ENCODE measurements around the gene CTCFL. TPM values are rescaled to one million over a fixed set of nuclear protein-coding genes. Genes with fewer than 3 reads are reported as not detected.
"Not testable (repeated sequence)": the region's sequence is repeated elsewhere in the genome, so short reads cannot be mapped to it uniquely, and the experiment has no call there.

The CTCFL gene
- total RNA-seq, 1 donor from 2014 or later: not detected

DNA sequence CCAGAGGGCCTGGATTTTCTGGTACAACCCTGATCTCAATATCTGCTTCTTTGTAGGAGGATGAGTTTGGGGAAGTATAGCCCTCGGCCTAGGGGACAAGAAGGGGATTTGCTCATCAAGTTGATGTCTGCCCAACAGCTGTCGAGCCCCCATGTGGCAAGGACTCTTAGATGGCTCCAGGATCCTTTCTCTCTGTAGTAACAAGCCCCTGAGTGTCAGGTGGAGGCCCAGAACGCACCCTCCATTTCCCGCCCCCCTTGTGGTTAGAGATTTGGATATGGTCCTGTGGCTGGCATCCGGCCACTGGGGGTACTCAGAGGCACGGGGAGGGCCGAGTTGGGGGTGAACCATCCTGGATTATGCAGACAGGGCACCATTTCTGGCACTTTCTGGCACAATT, 50.1 kb downstream of the CTCFL start:
- Mint-ChIP-seq H3K4me1 (ENCODE audit: low read depth) (no peaks in the 10 kb centered on the region), H3K27ac (no peak overlapping the region), H3K9me3 (no peaks in the 10 kb centered on the region), H3K27me3 (ENCODE audit: insufficient read depth) (peaks cover 19% of the 10 kb centered on the region), H3K36me3 (ENCODE audit: low read depth) (no peaks in the 10 kb centered on the region), H3K4me3 (no peak overlapping the region)
- no peak for DNase-seq (ENCODE audit: low spot score)
- intact Hi-C loops (cut with micrococcal nuclease): no loop called here

DNA sequence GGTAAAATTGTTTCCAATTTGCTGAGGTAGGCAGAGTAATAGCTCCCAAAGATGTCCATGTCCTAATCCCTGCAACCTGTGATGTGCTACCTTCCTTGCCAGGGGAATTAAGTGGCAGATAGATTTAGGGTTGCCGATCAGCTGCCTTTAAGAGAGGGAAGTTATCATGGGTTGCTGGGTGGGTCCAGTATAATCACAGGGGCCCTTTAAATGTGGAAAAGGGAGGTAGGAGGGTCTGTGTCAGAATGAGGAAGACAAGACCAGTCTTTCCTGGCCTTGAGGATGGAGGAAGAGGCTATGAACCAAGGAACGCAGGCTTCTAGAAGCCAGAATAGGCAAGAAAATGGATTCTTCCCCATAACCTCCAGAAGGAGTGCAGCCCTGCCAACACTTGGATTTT, 50.7 kb downstream of the CTCFL start:
- Mint-ChIP-seq H3K9me3 (no peaks in the 10 kb centered on the region), H3K27me3 (ENCODE audit: insufficient read depth) (peaks cover 16% of the 10 kb centered on the region), H3K4me3 (no peak overlapping the region), H3K36me3 (ENCODE audit: low read depth) (no peaks in the 10 kb centered on the region), H3K27ac (no peak overlapping the region), H3K4me1 (ENCODE audit: low read depth) (no peaks in the 10 kb centered on the region)
- intact Hi-C loops (cut with micrococcal nuclease): no loop called here
- DNase-seq (ENCODE audit: low spot score): no peak

DNA sequence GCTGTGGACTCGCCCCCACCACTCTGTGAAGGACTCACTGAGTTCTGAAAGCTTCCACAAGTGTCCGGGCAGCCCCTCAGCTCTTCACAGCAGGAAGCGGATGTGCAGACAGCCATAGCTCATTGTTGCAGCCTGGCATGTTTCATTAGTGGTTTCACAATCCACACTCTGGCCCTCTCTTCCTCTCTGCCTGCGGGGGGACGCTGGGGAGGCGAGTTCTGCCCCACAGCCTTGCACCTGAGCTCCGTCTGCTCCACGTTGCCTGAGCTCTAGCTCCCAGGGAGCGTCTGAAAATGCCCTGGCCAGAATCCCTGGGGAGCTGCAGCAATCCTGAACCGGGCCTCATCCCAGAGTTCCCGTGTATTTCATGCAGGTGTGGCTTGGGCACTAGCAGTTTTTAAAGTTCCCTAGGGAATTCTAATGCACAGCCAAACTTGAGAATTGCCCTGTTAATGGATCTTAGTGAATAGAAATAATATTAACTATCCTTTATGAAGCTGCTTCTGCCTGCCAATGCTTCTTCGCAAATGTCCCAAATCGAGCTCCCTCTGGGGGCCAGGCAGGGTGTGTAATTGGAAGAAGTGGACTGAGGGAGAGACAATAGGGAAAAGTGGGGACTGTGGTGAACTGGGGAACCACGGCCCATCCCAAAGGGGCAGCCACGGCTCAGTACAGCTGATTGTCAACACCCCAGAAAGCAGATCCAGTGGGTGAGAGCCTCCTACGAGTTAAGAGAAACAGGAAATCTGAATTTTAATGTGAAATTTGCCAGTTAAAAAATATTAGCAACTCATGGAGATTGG, 51.5 kb downstream of the CTCFL start:
- Mint-ChIP-seq H3K4me3 (no peak overlapping the region), H3K27ac (no peak overlapping the region), H3K9me3 (no peaks in the 10 kb centered on the region), H3K36me3 (ENCODE audit: low read depth) (no peaks in the 10 kb centered on the region), H3K27me3 (ENCODE audit: insufficient read depth) (peaks cover 10% of the 10 kb centered on the region), H3K4me1 (ENCODE audit: low read depth) (no peaks in the 10 kb centered on the region)
- DNase-seq (ENCODE audit: low spot score): no peak
- intact Hi-C loops (cut with micrococcal nuclease): no loop called here

DNA sequence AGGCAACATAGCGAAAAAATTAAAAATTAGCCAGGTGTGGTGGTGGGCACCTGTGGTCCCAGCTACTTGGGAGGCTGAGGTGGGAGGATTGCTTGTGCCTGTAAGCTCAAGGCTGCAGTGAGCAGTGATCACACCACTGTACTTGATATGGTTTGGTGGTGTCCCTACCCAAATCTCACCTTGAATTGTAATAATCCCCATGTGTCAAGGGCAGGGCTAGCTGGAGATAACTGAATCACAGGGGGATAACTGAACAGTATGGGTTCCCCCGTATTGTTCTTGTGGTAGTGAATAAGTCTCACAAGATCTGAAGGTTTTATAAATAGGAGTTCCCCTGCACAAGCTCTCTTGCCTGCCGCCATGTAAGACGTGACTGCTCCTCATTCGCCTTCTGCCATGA, 52.5 kb downstream of the CTCFL start:
- peak overlapping the region; percentile 31 for H3K27ac Mint-ChIP-seq
- intact Hi-C loops (cut with micrococcal nuclease); H3K36me3 Mint-ChIP-seq (ENCODE audit: low read depth); H3K9me3 Mint-ChIP-seq; H3K4me3 Mint-ChIP-seq; DNase-seq (ENCODE audit: low spot score); H3K27me3 Mint-ChIP-seq (ENCODE audit: insufficient read depth); H3K4me1 Mint-ChIP-seq (ENCODE audit: low read depth): not testable (repeated sequence)

DNA sequence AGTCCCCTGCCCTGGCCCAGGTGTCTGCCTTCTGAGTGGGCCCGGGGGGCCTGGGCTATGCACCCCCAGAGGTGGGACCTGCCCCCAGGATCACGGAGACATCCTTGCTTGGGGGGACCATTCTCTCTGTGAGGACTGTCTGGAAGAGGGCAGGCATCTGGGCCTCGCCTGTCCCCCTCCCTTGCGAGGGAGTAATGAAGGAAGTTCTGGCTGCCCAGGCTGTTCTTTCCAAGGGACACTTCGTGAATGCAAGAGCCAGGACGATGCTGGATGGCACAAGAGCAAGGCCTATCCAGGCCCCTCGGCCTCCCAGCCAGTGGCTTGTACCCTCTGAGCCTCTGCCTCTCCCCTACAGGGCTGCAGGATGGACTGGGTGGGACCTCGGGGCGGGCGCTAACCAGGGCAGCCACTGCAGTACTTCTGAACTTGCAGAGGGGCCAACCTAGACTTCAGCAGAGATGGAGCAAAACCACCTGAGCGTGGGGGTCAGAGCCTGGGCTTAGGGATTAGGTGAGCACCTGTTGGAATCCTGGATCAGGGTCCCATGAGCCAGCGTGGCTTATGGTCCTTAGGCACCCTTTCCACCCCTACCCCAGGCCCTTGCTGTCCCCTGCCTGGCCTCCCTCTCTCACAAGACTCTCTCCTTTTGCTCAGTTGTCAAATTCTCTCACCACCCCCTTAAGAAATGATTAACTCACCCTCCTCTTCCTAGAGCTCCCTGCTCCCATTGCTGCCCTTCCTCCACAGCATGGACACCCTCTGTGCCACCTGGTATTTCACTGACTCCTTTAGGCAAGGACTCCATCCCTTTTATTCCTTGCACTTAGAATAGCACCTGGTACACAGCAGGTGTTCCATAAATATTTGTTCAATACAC, 53.2 kb downstream of the CTCFL start:
- Mint-ChIP-seq H3K27ac (peak overlapping the region; percentile 31), H3K9me3 (no peaks in the 10 kb centered on the region)

DNA sequence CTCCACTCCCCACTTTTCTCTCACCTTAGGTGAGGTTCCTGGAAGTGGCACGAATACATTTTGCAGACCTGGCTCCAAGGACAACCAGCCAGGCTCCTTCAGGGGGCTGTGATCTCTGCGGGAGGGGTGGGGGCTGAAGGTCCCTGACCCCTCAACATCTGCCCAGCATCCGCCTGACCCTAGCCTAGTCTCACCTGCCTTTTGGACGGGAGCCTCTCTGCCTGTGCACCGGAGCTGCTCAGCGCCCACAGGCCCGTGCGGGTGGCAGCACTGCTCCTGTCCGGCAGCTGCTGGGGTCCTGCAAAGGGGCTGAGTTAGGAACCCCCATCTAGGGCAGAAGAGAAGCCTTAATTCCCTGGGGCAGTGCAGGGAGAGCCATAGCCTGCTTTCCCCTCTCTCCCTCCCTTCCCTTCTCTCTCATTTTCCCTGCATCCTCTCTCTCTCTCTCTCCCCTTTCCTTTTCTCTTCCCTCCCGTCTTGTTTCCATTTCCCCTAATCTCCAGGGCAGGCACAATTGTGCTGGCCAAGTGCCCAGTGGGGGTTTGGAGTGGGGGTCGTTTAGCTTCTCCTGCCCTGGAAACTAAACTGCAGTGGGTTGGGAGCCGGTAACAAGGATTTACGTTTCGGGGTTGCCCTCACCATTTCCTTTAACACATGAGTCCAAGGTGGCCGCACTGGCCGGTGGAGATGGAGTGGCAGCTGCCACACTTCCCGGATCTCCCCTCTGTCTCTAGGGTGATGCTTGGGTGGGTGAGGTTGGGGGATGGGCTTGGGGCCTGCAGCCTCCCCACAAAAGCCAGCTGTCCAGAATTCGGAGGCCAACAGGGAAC, 54.1 kb downstream of the CTCFL start:
- intact Hi-C loops (cut with micrococcal nuclease): no loop called here
- Mint-ChIP-seq H3K4me3 (no peak overlapping the region), H3K27ac (no peak overlapping the region), H3K4me1 (ENCODE audit: low read depth) (no peaks in the 10 kb centered on the region), H3K9me3 (no peaks in the 10 kb centered on the region), H3K27me3 (ENCODE audit: insufficient read depth) (peaks cover 3% of the 10 kb centered on the region), H3K36me3 (ENCODE audit: low read depth) (no peaks in the 10 kb centered on the region)
- no peak for DNase-seq (ENCODE audit: low spot score)

More for the DNA sequence above, 53.2 kb downstream of the CTCFL start:
- Mint-ChIP-seq H3K27me3 (ENCODE audit: insufficient read depth) (peaks cover 3% of the 10 kb centered on the region), H3K4me3 (no peak overlapping the region), H3K4me1 (ENCODE audit: low read depth) (no peaks in the 10 kb centered on the region), H3K36me3 (ENCODE audit: low read depth) (no peaks in the 10 kb centered on the region)
- no peak for DNase-seq (ENCODE audit: low spot score)
- intact Hi-C loops (cut with micrococcal nuclease): no loop called here

DNA sequence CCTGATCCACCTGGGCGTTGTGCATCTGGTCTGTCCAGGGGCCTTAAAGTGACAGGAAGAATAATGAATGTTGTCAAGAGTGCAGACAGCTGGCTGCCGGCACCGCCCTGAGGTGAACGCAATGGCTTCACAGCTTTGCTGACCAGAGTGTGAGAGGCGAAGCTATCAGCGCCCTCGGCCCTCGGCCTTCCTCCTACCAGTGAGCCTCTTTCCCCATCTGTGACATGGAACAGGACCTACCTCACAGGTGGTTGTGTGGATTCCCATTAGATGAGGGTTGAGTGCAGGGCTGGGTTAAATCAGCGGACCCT, 54.8 kb downstream of the CTCFL start:
- Mint-ChIP-seq H3K9me3 (no peaks in the 10 kb centered on the region), H3K4me3 (no peak overlapping the region), H3K36me3 (ENCODE audit: low read depth) (no peaks in the 10 kb centered on the region), H3K4me1 (ENCODE audit: low read depth) (no peaks in the 10 kb centered on the region), H3K27ac (no peak overlapping the region), H3K27me3 (ENCODE audit: insufficient read depth) (peaks cover 2% of the 10 kb centered on the region)
- intact Hi-C loops (cut with micrococcal nuclease): no loop called here
- DNase-seq (ENCODE audit: low spot score): no peak

DNA sequence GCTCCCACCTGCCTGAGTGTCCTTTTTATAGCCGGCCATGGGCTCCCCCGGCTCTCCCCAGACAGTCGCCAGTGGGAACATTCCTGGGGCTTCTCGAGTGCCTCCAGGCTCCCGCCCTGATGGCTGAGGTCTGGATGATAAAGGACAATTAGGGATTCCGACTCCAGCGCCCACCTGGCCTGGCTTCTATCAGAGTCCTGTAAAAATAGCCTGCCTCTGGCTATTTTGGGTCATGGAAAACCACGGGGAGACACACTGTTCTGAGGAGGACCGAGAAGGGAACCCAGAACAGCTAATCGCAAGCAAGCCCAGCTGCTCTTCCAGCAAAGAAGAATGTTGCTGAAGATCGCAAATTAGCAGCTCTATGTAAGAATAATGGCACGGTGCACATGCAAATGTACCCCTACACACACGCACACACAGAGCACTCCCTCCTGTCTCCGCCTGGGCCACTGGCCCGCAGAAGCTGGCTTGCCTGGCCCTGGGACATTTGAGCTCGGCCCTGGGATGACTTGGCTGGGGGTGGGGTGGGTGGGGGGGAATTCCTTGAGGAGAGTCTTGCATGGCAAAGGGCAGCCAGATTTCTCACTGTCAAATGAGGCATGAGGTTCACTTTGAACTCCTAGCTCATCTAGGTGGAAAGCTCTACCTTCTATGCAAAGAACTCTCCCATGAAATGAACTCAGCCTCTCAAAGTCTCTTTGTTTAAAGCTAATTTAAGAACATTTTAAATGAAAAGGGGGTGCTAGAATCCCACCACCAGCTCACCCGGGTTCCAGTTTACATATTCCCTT, 55.3 kb downstream of the CTCFL start:
- H3K9me3 Mint-ChIP-seq: no peaks in the 10 kb centered on the region
- no peaks in the 10 kb centered on the region for H3K27me3 Mint-ChIP-seq (ENCODE audit: insufficient read depth)
- no peak for DNase-seq (ENCODE audit: low spot score)
- no peaks in the 10 kb centered on the region for H3K36me3 Mint-ChIP-seq (ENCODE audit: low read depth)
- H3K4me1 Mint-ChIP-seq (ENCODE audit: low read depth): no peaks in the 10 kb centered on the region
- intact Hi-C loops (cut with micrococcal nuclease): no loop called here
- no peak overlapping the region for H3K27ac Mint-ChIP-seq
- H3K4me3 Mint-ChIP-seq: no peak overlapping the region

DNA sequence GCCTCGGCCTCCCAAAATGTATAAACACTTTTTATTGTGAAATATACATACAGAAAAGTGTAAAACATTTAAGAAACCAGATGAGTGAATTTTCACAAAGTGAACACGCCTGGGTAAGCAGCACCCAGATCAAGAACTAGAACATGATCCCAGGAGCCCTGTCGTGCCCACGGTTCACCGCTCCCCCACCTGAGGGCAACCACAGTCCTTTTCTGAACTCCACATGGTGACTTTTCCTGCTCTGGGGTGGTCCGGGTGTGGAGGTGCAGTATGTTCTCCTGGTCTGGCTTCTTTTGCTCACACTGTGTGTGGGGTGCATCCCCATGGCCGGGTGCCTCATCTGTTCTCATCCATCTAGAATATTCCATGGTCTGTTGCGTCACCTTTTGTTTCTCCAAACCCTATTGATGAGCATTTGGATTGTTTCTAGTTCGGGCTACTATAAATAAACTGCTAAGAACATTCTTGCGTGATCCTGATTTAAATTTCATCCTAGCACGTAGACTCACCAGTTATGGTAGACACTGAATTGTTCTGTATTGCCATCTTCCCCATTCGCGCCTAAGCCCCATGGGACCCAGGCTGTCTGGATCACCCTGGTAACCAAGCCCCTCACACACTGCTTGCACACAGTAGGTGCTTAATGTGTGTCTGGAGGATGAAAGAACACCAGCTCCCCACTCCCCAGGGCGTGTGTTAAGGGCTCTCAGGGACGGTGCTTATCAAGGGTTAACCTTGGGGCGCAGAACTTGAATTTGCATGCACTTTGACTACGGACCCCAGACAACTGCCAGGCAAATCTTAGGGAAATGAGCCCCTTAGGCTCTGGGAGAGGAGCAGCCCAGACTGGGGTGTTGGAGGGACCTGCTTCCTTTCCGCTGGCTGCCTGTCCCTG, 56.2 kb downstream of the CTCFL start:
- H3K9me3 Mint-ChIP-seq: no peaks in the 10 kb centered on the region
- no peak overlapping the region for H3K27ac Mint-ChIP-seq
- H3K27me3 Mint-ChIP-seq (ENCODE audit: insufficient read depth): no peaks in the 10 kb centered on the region
- no peak for DNase-seq (ENCODE audit: low spot score)
- H3K36me3 Mint-ChIP-seq (ENCODE audit: low read depth): no peaks in the 10 kb centered on the region
- H3K4me3 Mint-ChIP-seq: no peak overlapping the region
- intact Hi-C loops (cut with micrococcal nuclease): no loop called here
- no peaks in the 10 kb centered on the region for H3K4me1 Mint-ChIP-seq (ENCODE audit: low read depth)

DNA sequence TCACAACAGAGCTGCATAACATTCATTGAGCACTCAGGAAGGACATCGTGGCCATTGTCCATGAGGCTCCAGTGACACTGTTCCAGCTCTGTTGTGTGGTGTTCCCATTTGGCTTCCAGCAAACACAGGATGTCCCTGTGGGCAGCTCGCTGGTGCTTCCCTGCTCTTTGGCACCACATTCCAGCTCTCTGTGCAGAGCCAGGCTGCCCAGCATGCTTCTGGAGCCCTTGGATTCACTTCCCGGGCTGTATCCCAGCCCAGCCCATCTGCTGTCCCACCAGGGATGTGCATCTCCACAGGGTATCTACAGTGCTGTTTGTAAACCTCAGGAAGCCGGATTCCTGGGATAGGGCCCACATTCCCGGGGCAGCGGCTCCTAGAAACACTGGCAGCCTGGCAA, 57.2 kb downstream of the CTCFL start:
- Mint-ChIP-seq H3K27ac (no peak overlapping the region), H3K36me3 (ENCODE audit: low read depth) (no peaks in the 10 kb centered on the region), H3K4me3 (no peak overlapping the region), H3K9me3 (no peaks in the 10 kb centered on the region), H3K4me1 (ENCODE audit: low read depth) (no peaks in the 10 kb centered on the region), H3K27me3 (ENCODE audit: insufficient read depth) (no peaks in the 10 kb centered on the region)
- DNase-seq (ENCODE audit: low spot score): no peak
- intact Hi-C loops (cut with micrococcal nuclease): no loop called here

DNA sequence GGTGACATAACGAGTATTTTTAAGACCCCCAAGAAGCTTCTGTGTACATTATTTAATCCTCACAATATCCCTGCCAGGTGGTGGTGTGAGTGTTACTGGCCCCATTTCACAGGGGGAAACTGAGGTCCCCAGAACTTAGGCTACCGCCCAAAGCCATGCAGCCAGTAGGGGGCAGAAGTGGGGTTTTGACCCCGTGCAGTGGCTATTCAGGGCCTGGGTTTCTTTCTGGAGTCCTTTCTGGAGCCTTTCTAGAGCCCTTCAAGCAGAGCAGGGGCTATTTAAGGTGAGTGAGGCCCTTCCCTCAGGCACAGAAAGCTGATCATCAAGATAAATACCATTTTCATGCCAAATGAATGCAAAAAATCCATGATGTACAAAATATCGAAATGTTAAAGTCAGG, 59.0 kb downstream of the CTCFL start:
- intact Hi-C loops (cut with micrococcal nuclease): no loop called here
- Mint-ChIP-seq H3K36me3 (ENCODE audit: low read depth) (no peaks in the 10 kb centered on the region), H3K9me3 (no peaks in the 10 kb centered on the region), H3K27me3 (ENCODE audit: insufficient read depth) (peaks cover 4% of the 10 kb centered on the region), H3K27ac (no peak overlapping the region), H3K4me3 (no peak overlapping the region), H3K4me1 (ENCODE audit: low read depth) (no peaks in the 10 kb centered on the region)
- no peak for DNase-seq (ENCODE audit: low spot score)

DNA sequence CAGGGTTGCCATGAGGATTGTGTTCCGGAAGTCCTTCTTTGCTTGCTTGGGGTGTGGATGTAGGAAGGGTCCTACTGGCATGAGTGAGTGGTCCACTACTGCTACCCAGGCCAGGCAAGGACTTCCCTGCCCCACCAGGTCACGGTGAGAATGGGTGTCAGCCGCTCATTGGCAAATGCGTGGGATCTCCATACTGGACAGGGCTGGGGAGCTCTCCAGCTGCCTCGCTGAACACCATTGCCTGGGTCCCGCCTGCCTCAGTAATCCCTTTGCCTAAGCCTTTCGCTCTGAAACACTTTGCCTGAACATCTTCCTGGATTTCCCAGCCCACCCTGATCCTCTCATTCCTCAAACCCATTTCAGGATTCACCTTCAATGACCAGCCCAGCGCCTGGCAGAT, 59.5 kb downstream of the CTCFL start:
- Mint-ChIP-seq H3K27me3 (ENCODE audit: insufficient read depth) (peaks cover 4% of the 10 kb centered on the region), H3K4me3 (no peak overlapping the region), H3K9me3 (no peaks in the 10 kb centered on the region), H3K27ac (no peak overlapping the region), H3K4me1 (ENCODE audit: low read depth) (no peaks in the 10 kb centered on the region), H3K36me3 (ENCODE audit: low read depth) (no peaks in the 10 kb centered on the region)
- DNase-seq (ENCODE audit: low spot score): no peak
- intact Hi-C loops (cut with micrococcal nuclease): no loop called here

All from activated T-helper 1 cell treated with anti-CD3 and anti-CD28 coated beads, Interleukin-12 subunit alpha, Interleukin-12 subunit beta, Interleukin-2, Interleukin-4 antibody, amounts not matched to agents 30 ng/mL and 10 ng/mL and 1 ng/mL, durations not matched to agents 14 hours and 24 hours and 36 hours (primary cell).